ENCODE measurements around the gene SFTA2. TPM values are rescaled to one million over a fixed set of nuclear protein-coding genes. Genes with fewer than 3 reads are reported as not detected.
"Not testable (repeated sequence)": the region's sequence is repeated elsewhere in the genome, so short reads cannot be mapped to it uniquely, and the experiment has no call there.

The SFTA2 gene
- total and polyA plus RNA-seq, 2 donors (not counting 1 experiment from before 2014, with no cell fraction given): not detected

GRCh38 chr6:30912746-30913520, 19.0 kb downstream of the SFTA2 start:
- peak overlapping the region in 1 of 5 experiments; percentile 78 for H3K4me3 ChIP-seq (ENCODE audit: control extremely low read depth in 1 of 5, extremely low read depth in 1 of 5, insufficient read depth in 1 of 5, low read depth in 2 of 5, low read length in 4 of 5)
- CTCF ChIA-PET: interaction anchor here (1.0 to 6.3 kb wide), 14 partner anchors 8 to 182 kb away, joined by 3 to 87 read pairs (median 14); partner anchors contain the start of gene DDR1
- ATAC-seq (ENCODE audit: low read depth): no peak
- H2AFZ ChIP-seq (ENCODE audit: insufficient read depth, low read depth, low read length, poor library complexity, severe bottlenecking): peak overlapping the region; percentile 99
- H3K79me2 ChIP-seq (ENCODE audit: control insufficient read depth, insufficient read depth, low read length): peaks cover 5% of the 10 kb centered on the region
- H3K27me3 Mint-ChIP-seq: no peaks in the 10 kb centered on the region
- peaks cover 0 to 37% of the 10 kb centered on the region in 2 experiments for H3K36me3 ChIP-seq (replicated peaks in 1 of 2; ENCODE audit: control extremely low read depth in 1 of 2, control insufficient read depth in 1 of 2, extremely low read depth in 1 of 2, insufficient read depth in 2 of 2, low read length in 1 of 2)
- peak overlapping the region; percentile 90 for H3K4me3 Mint-ChIP-seq
- peaks cover 37% of the 10 kb centered on the region for H3K4me1 Mint-ChIP-seq
- peak overlapping the region; percentile 83 for H3K27ac Mint-ChIP-seq
- peak overlapping the region; percentile 82 for H3K9ac ChIP-seq (ENCODE audit: low read length)
- peak; percentile 23 for DNase-seq
- peaks cover 17 to 29% of the 10 kb centered on the region in 2 donors for H3K4me1 ChIP-seq (ENCODE audit: control insufficient read depth in 2 of 2, insufficient read depth in 2 of 2, low read length in 2 of 2)
- no peaks in the 10 kb centered on the region for H3K27me3 ChIP-seq (replicated peaks in 1 of 4; ENCODE audit: control extremely low read depth in 1 of 4, control insufficient read depth in 3 of 4, insufficient read depth in 4 of 4, low read length in 3 of 4)
- intact Hi-C loops (cut with micrococcal nuclease): loop anchor here (2.0 to 5.0 kb wide), 2 partner anchors 28 to 171 kb away; partner anchors contain the start of genes DDR1, FLOT1 and IER3
- WGBS (ENCODE audit: insufficient coverage): 99% methylated on average over 7 of the region's 8 CpGs
- H3K9me3 ChIP-seq (ENCODE audit: control extremely low read depth in 1 of 3, control insufficient read depth in 2 of 3, insufficient read depth in 1 of 3, low read length in 2 of 3): no peaks in the 10 kb centered on the region
- H3K9me3 Mint-ChIP-seq (ENCODE audit: insufficient read depth): no peaks in the 10 kb centered on the region
- H3K4me2 ChIP-seq (replicated peaks; ENCODE audit: low read depth, low read length, poor library complexity, severe bottlenecking): peak overlapping the region; percentile 95
- no peaks in the 10 kb centered on the region for H4K20me1 ChIP-seq (ENCODE audit: control insufficient read depth, insufficient read depth, low read length, poor library complexity, severe bottlenecking)
- H3K27ac ChIP-seq (ENCODE audit: low read length in 2 of 2): no peak overlapping the region
- POLR2A ChIA-PET: interaction anchor here (0.5 to 1.7 kb wide), 5 partner anchors 29 to 263 kb away, joined by 3 to 18 read pairs (median 3); partner anchors contain the start of gene DDR1
- no peak for TF ChIP-seq CTCF (IDR thresholded peaks at IDR 0.05)
- TF ChIP-seq EZH2 (IDR thresholded peaks at IDR 0.05; ENCODE audit: borderline replicate concordance, insufficient read depth, low read depth, low read length, poor library complexity, severe bottlenecking): no peak

- H3K27me3 ChIP-seq (replicated peaks in 1 of 4; ENCODE audit: control extremely low read depth in 1 of 4, control insufficient read depth in 3 of 4, insufficient read depth in 4 of 4, low read length in 3 of 4); H2AFZ ChIP-seq (ENCODE audit: insufficient read depth, low read depth, low read length, poor library complexity, severe bottlenecking); ATAC-seq (ENCODE audit: low read depth); H4K20me1 ChIP-seq (ENCODE audit: control insufficient read depth, insufficient read depth, low read length, poor library complexity, severe bottlenecking); H3K4me2 ChIP-seq (replicated peaks; ENCODE audit: low read depth, low read length, poor library complexity, severe bottlenecking); H3K9me3 ChIP-seq (ENCODE audit: control extremely low read depth in 1 of 3, control insufficient read depth in 2 of 3, insufficient read depth in 1 of 3, low read length in 2 of 3); DNase-seq; POLR2A ChIA-PET; H3K79me2 ChIP-seq (ENCODE audit: control insufficient read depth, insufficient read depth, low read length); H3K4me3 ChIP-seq (ENCODE audit: control extremely low read depth in 1 of 5, extremely low read depth in 1 of 5, insufficient read depth in 1 of 5, low read depth in 2 of 5, low read length in 4 of 5); H3K27ac ChIP-seq (ENCODE audit: low read length in 2 of 2); H3K27me3 Mint-ChIP-seq; H3K4me3 Mint-ChIP-seq; H3K9ac ChIP-seq (ENCODE audit: low read length); H3K9me3 Mint-ChIP-seq (ENCODE audit: insufficient read depth); H3K27ac Mint-ChIP-seq: not testable (repeated sequence)
- peaks cover 17 to 31% of the 10 kb centered on the region in 2 donors for H3K4me1 ChIP-seq (ENCODE audit: control insufficient read depth in 2 of 2, insufficient read depth in 2 of 2, low read length in 2 of 2)
- intact Hi-C loops (cut with micrococcal nuclease): loop anchor here (5.0 kb wide), 1 partner anchor 168 kb away; the partner anchor contains the start of genes FLOT1 and IER3
- H3K36me3 ChIP-seq (replicated peaks in 1 of 2; ENCODE audit: control extremely low read depth in 1 of 2, control insufficient read depth in 1 of 2, extremely low read depth in 1 of 2, insufficient read depth in 2 of 2, low read length in 1 of 2): peaks cover 0 to 19% of the 10 kb centered on the region in 2 experiments
- H3K4me1 Mint-ChIP-seq: peaks cover 38% of the 10 kb centered on the region
- 98% methylated on average over 8 of the region's 12 CpGs for WGBS (ENCODE audit: insufficient coverage)
- CTCF ChIA-PET: interaction anchor here (1.5 to 6.3 kb wide), 3 partner anchors 27 to 176 kb away, joined by 3 to 87 read pairs (median 3); partner anchors contain the start of gene DDR1
Measured at GRCh38 chr6:30910473-30910872, 21.5 kb downstream of the SFTA2 start.

Data from B cell (primary cell).